Gastrocnemius medialis (tissue), 4 donors: ENCODE data around the gene MAML3.

Experiments used
- POLR2A ChIP-seq, 2 donors: fragments of 450-650 bp; IDR thresholded peaks; one replicate each; pipeline ENCODE4 v1.6.1; 2017; ENCODE audit warnings: antibody characterized with exemption in 2 of 2, mild to moderate bottlenecking in 2 of 2, moderate library complexity in 2 of 2
- TF ChIP-seq, protein P1 (sequence below), 5 experiments: fragments of 450-650 bp in 3 of 5; fragments of 200-600 bp in 2 of 5; sonication (generic) in 2 of 5; IDR thresholded peaks in 4 of 5; conservative IDR thresholded peaks in 1 of 5; 1 replicate in 4 of 5; 2 replicates in 1 of 5; pipeline ENCODE4 v1.5.1; 2016 to 2019; ENCODE audit warnings: antibody characterized with exemption in 5 of 5, mild to moderate bottlenecking in 3 of 5, moderate library complexity in 3 of 5

DNA sequence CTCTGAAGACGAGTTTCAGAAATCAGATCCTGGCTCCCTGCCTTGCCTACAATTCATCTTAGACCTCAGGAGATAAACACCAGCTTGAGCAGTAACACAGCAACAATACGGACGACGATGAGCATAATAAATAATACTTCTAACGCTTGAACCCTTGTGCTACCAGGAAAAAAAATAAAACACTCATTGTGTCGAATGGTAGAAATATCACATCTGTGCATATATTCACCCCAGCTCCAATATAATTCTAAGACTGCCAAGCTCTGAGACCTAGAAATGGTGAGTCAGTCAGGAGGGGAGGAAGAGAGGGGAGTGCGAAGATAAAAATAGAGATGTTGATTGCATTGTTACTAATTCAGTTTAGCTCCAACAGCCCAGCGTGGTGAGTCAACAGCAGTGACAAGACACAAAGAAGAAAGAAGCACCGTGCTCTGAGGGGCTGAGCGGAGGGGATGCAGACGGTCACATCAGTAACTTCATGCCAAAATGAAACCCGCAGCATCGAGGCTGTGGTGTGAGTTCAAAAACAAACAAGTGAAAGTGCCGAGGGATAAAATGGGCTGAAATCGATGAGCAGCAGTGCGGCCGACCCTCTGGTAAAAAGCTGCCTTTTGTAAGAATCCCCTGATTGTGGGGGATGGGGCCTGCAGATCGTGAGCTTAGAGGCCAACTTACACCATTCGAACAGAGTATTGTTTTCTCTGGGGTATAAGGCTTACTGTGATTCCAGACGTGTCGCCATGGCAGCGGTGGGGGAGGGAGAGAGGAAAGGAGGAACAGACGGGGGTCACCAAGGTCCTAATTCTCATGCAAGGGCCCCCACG is 338.0 kb downstream of the MAML3 start:
- TF ChIP-seq, protein P1, sequence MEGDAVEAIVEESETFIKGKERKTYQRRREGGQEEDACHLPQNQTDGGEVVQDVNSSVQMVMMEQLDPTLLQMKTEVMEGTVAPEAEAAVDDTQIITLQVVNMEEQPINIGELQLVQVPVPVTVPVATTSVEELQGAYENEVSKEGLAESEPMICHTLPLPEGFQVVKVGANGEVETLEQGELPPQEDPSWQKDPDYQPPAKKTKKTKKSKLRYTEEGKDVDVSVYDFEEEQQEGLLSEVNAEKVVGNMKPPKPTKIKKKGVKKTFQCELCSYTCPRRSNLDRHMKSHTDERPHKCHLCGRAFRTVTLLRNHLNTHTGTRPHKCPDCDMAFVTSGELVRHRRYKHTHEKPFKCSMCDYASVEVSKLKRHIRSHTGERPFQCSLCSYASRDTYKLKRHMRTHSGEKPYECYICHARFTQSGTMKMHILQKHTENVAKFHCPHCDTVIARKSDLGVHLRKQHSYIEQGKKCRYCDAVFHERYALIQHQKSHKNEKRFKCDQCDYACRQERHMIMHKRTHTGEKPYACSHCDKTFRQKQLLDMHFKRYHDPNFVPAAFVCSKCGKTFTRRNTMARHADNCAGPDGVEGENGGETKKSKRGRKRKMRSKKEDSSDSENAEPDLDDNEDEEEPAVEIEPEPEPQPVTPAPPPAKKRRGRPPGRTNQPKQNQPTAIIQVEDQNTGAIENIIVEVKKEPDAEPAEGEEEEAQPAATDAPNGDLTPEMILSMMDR (IDR thresholded peaks at IDR 0.05 in 4 of 5, conservative IDR thresholded peaks at IDR 0.05 in 1 of 5), result no peak
- TF ChIP-seq POLR2A (IDR thresholded peaks at IDR 0.05), result peak; percentile 49 to 55
